MM.1S (cell line): ENCODE measurements around the gene UBE2K.
"Not testable (repeated sequence)": the region's sequence is repeated elsewhere in the genome, so short reads cannot be mapped to it uniquely, and the experiment has no call there.

Experiments used
- DNase-seq: peaks from one replicate; pipeline ENCODE4 v3.0.0-alpha.2; 2015
- H2AFZ ChIP-seq: fragments of 300-600 bp; sonication (generic); 2 replicates; pipeline ENCODE4 v1.6.0; 2016; ENCODE audit warnings: antibody characterized with exemption, low read length
- H3F3A ChIP-seq: fragments of 300-600 bp; sonication (generic); 2 replicates; pipeline ENCODE4 v1.6.1; 2016; ENCODE audit warnings: mild to moderate bottlenecking, antibody characterized with exemption, low read length, moderate library complexity, mixed read lengths; ENCODE audit not compliant: insufficient read depth
- H3K27ac ChIP-seq: fragments of 300-600 bp; sonication (generic); 2 replicates; pipeline ENCODE4 v1.5.1; 2016; ENCODE audit warnings: mild to moderate bottlenecking, low read length
- H3K27me3 ChIP-seq: fragments of 300-600 bp; sonication (generic); replicated peaks from 2 replicates; pipeline ENCODE4 v1.6.0; 2016; ENCODE audit warnings: low read length; ENCODE audit not compliant: insufficient read depth
- H3K36me3 ChIP-seq: fragments of 300-600 bp; sonication (generic); replicated peaks from 2 replicates; pipeline ENCODE4 v1.6.1; 2016; ENCODE audit warnings: mild to moderate bottlenecking, low read length, mixed read lengths; ENCODE audit not compliant: insufficient read depth
- H3K4me1 ChIP-seq: fragments of 300-600 bp; sonication (generic); 2 replicates; pipeline ENCODE4 v1.6.1; 2016; ENCODE audit warnings: low read length, mixed read lengths
- H3K4me2 ChIP-seq: fragments of 300-600 bp; sonication (generic); 2 replicates; pipeline ENCODE4 v1.6.0; 2016; ENCODE audit warnings: low read depth, low read length
- H3K4me3 ChIP-seq: fragments of 300-600 bp; sonication (generic); 2 replicates; pipeline ENCODE4 v1.5.1; 2016; ENCODE audit warnings: low read length, mixed read lengths
- H3K79me2 ChIP-seq: fragments of 300-600 bp; sonication (generic); 2 replicates; pipeline ENCODE4 v1.6.1; 2016; ENCODE audit warnings: mixed run types, low read length, mixed read lengths
- H3K9ac ChIP-seq: fragments of 300-600 bp; sonication (generic); 2 replicates; pipeline ENCODE4 v1.6.1; 2016; ENCODE audit warnings: low read length, mixed read lengths
- H3K9me2 ChIP-seq: fragments of 300-600 bp; sonication (generic); replicated peaks from 2 replicates; pipeline ENCODE4 v1.6.1; 2016; ENCODE audit warnings: mild to moderate bottlenecking, low read length, mixed read lengths; ENCODE audit not compliant: insufficient read depth
- H3K9me3 ChIP-seq: fragments of 300-600 bp; sonication (generic); replicated peaks from 2 replicates; pipeline ENCODE4 v1.6.1; 2016; ENCODE audit warnings: mild to moderate bottlenecking, low read length, mixed read lengths; ENCODE audit not compliant: insufficient read depth
- H4K20me1 ChIP-seq: fragments of 300-600 bp; sonication (generic); 2 replicates; pipeline ENCODE4 v1.6.1; 2016; ENCODE audit warnings: mild to moderate bottlenecking, low read length, moderate library complexity, mixed read lengths; ENCODE audit not compliant: insufficient read depth
- EZH2 ChIP-seq: fragments of 300-600 bp; sonication (generic); optimal IDR thresholded peaks from 2 replicates; pipeline ENCODE3; 2017; ENCODE audit warnings: low read depth, mild to moderate bottlenecking, antibody characterized with exemption, low read length, mixed read lengths
- EZH2phosphoT487 ChIP-seq: fragments of 300-600 bp; sonication (generic); IDR thresholded peaks from 2 replicates; pipeline ENCODE4 v1.6.1; 2018; ENCODE audit warnings: antibody characterized with exemption, low read length
- TF ChIP-seq, protein P1 (sequence below): fragments of 300-600 bp; sonication (generic); IDR thresholded peaks from 2 replicates; pipeline ENCODE4 v1.5.1; 2016; ENCODE audit warnings: antibody characterized with exemption, low read length, mixed read lengths

Gene UBE2K

GRCh38 chr4:39699687-39700409 lies 1.9 kb downstream of the UBE2K start:
- H3F3A ChIP-seq = peaks cover 3% of the 10 kb centered on the region; the same call in 1 of the 2 replicates
- no peaks in the 10 kb centered on the region for H3K27me3 ChIP-seq
- 0 out of 2 replicates have a peak, but pooled peaks cover 3% of the 10 kb centered on the region for H4K20me1 ChIP-seq
- peak; percentile 7 for DNase-seq
- H3K9ac ChIP-seq = peak overlapping the region; percentile 86; the same call in 1 of the 2 replicates
- H3K79me2 ChIP-seq = peaks cover 70% of the 10 kb centered on the region
- no peaks in the 10 kb centered on the region for H3K36me3 ChIP-seq
- H3K4me1 ChIP-seq = peaks cover 15% of the 10 kb centered on the region
- peak overlapping the region; percentile 93 for H3K4me3 ChIP-seq
- no peaks in the 10 kb centered on the region for H3K9me3 ChIP-seq
- no peaks in the 10 kb centered on the region for H3K9me2 ChIP-seq
- TF ChIP-seq EZH2phosphoT487 = no peak
- TF ChIP-seq, protein P1, sequence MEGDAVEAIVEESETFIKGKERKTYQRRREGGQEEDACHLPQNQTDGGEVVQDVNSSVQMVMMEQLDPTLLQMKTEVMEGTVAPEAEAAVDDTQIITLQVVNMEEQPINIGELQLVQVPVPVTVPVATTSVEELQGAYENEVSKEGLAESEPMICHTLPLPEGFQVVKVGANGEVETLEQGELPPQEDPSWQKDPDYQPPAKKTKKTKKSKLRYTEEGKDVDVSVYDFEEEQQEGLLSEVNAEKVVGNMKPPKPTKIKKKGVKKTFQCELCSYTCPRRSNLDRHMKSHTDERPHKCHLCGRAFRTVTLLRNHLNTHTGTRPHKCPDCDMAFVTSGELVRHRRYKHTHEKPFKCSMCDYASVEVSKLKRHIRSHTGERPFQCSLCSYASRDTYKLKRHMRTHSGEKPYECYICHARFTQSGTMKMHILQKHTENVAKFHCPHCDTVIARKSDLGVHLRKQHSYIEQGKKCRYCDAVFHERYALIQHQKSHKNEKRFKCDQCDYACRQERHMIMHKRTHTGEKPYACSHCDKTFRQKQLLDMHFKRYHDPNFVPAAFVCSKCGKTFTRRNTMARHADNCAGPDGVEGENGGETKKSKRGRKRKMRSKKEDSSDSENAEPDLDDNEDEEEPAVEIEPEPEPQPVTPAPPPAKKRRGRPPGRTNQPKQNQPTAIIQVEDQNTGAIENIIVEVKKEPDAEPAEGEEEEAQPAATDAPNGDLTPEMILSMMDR = no peak
- no peak for TF ChIP-seq EZH2
- H3K4me2 ChIP-seq = peak overlapping the region; percentile 58
- H3K27ac ChIP-seq = no peak overlapping the region
- no peak overlapping the region for H2AFZ ChIP-seq

DNA sequence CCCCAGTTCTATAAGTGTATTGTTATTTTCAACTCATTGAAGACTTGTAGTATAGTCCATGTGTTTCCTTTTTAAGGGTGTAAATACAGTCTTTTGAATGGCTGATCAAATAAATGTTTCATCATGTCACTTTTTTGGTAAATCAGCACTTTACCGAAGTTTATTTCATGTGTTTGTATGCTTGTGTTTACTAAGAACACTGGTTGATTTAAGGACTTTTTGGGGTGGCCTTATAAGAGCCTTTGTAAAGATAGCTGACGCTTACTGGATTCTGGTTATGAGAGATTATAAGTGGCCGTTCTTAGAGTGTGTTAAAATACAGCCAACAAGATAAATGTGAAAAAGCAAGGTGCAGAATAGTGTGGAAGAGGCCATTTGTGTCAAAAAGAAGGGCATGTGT lies 2.6 kb downstream of the UBE2K start:
- TF ChIP-seq, protein P1 = no peak
- TF ChIP-seq EZH2 (no peak), EZH2phosphoT487 (no peak)
- peak overlapping the region; percentile 93 for H3K4me3 ChIP-seq

GRCh38 chr4:39702716-39703115 lies 4.8 kb downstream of the UBE2K start:
- no peak for DNase-seq
- H3K27me3 ChIP-seq = no peaks in the 10 kb centered on the region
- H3K9me2 ChIP-seq = no peaks in the 10 kb centered on the region
- H3K27ac ChIP-seq = no peak overlapping the region
- H3K4me2 ChIP-seq = no peak overlapping the region
- H2AFZ ChIP-seq = no peak overlapping the region
- H4K20me1 ChIP-seq = 0 out of 2 replicates have a peak, but pooled peaks cover 3% of the 10 kb centered on the region
- H3K4me1 ChIP-seq = peaks cover 15% of the 10 kb centered on the region
- H3F3A ChIP-seq = no peaks in the 10 kb centered on the region
- peaks cover 99% of the 10 kb centered on the region for H3K79me2 ChIP-seq
- H3K9me3 ChIP-seq = no peaks in the 10 kb centered on the region
- H3K9ac ChIP-seq = no peak overlapping the region
- TF ChIP-seq EZH2 (no peak), EZH2phosphoT487 (no peak)
- TF ChIP-seq, protein P1 = no peak
- no peaks in the 10 kb centered on the region for H3K36me3 ChIP-seq
- no peak overlapping the region for H3K4me3 ChIP-seq

More for the DNA sequence above, 2.6 kb downstream of the UBE2K start:
- H3K79me2 ChIP-seq = peaks cover 77% of the 10 kb centered on the region
- H2AFZ ChIP-seq = no peak overlapping the region
- H3K9me2 ChIP-seq = no peaks in the 10 kb centered on the region
- H3K9me3 ChIP-seq = no peaks in the 10 kb centered on the region
- no peaks in the 10 kb centered on the region for H3K36me3 ChIP-seq
- peaks cover 15% of the 10 kb centered on the region for H3K4me1 ChIP-seq
- 0 out of 2 replicates have a peak, but pooled peaks cover 3% of the 10 kb centered on the region for H4K20me1 ChIP-seq
- H3K27ac ChIP-seq = no peak overlapping the region
- H3F3A ChIP-seq = peaks cover 3% of the 10 kb centered on the region; the same call in 1 of the 2 replicates
- H3K9ac ChIP-seq = no peak overlapping the region
- H3K4me2 ChIP-seq = peak overlapping the region; percentile 58
- no peaks in the 10 kb centered on the region for H3K27me3 ChIP-seq
- no peak for DNase-seq

GRCh38 chr4:39704789-39705188 lies 6.9 kb downstream of the UBE2K start:
- not testable (repeated sequence) for H3F3A ChIP-seq, H3K4me3 ChIP-seq, H3K4me1 ChIP-seq, H3K9me2 ChIP-seq, DNase-seq, H3K9me3 ChIP-seq, H3K9ac ChIP-seq, H3K27ac ChIP-seq, H4K20me1 ChIP-seq, H2AFZ ChIP-seq, H3K27me3 ChIP-seq, H3K4me2 ChIP-seq, H3K36me3 ChIP-seq
- H3K79me2 ChIP-seq = peaks cover 100% of the 10 kb centered on the region
